GM19193 (cell line): Measurements from ENCODE around the gene MGAT5.

Source experiments
- POLR2A ChIP-seq: IDR thresholded peaks from 4 replicates; pipeline ENCODE4 v1.6.1; 2011; ENCODE audit not compliant: insufficient read depth, insufficient read length; ENCODE audit errors: extremely low read depth

The MGAT5 gene

DNA sequence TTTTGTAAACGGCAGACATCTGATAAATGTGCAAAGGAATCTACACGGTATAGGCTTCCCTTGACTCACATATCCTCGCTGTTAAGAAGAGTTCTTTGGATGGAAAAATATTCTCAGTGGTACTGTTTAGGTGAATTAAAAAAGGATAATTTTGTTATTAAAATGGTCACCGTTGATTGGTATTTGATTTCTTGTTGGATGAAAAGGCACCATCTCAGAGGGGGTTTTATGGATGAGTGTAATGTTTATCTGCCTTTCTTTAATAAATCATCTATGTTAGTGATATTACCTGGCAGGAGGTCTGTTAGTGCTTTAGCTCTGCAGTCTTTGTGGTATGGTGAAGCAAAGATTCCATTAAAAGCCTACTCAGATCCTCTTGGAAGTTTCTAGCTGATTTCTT, 92.3 kb downstream of the MGAT5 start:
- no peak for TF ChIP-seq POLR2A

DNA sequence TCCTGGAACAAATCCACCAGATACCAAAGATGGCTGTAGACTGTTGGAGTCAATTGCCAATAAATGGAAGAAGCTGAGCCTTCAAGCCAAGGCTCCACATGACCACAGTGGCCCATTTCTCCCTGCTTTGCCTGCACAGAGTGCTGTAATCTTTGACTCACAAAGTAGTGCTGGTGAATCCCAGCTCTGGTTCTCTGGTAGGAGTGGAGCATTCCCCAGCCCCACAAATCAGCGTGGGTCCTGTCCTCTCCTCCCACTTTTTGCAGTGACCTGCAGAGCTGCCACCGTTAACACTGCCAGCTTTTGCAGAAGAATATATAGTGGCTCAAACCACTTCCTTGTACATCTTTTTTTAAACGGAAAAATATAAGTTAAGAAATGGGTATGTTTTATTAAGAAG, 93.9 kb downstream of the MGAT5 start:
- TF ChIP-seq POLR2A, result no peak

DNA sequence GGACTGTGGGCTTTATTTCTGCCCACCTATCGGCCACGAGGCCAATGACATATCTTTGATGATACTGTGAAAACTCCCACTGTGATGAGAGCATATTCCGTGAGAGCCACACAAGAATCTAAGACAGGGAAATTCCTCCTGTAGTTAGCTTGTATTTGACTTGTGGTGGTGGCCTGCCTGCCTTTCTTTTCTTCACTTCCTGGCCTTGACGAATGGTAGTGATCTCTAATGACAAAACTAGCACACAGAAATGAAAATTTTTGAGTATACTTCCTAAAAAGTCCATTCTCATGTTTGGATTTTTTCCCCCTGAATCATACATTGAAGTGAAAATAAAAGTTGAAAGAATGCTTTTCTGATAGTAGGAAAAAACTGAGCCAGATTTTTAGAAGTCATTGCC, 94.4 kb downstream of the MGAT5 start:
- TF ChIP-seq POLR2A, result no peak

DNA sequence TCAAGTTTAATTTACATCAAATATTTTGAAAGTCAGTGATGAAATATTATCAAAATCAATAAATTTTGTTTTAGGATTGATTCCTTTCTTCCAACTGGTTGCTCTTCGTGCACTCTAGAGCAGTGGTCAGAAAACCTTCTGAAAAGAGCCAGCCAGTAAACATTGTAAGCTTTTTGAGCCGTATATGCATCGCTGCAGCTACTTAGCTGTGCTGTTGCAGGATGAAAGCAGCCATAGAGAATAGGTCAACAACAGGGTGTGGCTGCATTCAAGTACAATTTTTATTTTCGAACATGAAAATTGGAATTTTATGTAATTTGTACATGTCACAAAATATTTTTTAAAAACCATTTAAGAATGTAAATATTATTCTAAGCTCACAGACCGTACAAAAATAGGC, 94.9 kb downstream of the MGAT5 start:
- TF ChIP-seq POLR2A, result no peak

DNA sequence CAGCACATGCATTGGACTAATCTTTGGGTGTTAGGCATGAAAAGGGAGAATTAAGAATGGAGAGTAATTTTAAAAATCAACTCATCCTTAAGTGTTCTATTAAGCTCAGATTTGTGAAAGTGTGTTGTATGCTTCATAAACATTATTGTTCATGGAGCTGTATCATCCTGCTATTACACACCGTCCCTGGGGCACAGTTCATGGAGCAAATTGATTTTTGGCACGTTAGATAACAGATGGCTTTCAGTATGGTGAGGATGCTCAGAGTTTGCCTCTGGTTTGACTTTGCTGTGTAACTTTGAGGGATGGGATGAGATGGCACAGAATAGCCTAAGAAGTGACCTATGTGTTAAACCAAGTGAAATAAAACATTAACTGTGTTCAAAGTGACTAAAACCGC, 97.1 kb downstream of the MGAT5 start:
- no peak for TF ChIP-seq POLR2A

DNA sequence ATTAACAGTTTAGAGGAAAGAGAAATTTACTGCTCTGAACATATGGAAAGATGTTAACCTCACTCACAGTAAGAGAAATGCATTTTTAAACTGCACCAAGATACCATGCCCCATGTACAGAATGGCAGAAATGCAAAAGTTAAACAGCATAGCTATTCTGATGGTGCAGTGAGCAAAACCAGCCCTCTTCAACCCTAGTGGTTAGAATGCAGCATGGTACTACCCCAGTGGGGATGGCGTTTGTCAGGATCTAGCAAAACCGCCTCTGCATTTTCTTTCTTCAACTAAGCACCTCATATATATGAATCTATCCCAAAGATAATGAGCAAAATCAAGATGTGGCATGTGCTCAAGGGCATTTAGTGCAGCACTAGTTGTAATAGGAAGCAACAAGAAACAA, 98.0 kb downstream of the MGAT5 start:
- TF ChIP-seq POLR2A, result no peak

DNA sequence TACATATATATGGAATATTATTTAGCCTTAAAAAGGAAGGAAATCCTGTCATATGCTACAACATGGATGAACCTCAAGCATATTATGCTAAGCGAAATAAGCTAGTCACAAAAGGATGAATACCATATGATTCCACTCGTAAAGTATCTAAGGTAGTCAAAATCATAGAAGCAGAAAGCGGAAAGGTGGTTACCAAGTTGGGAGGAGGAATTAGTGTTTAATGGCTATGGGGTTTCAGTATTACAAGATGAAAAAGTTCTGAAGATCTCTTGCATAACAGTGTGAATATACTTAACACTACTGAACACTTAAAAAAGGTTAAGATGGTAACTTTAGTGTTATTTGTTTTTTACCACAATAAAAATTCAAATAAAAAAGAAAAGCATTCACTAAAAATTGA, 99.0 kb downstream of the MGAT5 start:
- no peak for TF ChIP-seq POLR2A

DNA sequence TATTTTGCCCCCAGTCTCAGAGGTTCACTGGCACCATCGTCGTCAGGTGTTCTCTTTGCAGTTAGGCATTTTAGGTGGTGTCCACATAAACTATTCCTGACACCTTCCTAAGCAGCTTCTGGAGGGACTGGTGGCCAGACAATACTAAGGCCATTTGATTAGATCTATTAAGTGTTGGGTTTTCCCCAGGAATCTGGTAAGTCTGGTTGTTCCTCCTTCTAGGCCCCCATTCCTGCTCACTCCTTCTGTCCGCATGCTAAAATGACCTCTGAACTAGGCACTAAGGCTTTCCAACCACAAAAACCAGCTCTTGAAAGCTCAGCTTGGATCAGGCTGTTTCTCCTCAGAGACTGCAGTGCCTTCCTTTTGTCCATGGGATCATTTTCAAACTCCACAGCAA, 100.7 kb downstream of the MGAT5 start:
- no peak for TF ChIP-seq POLR2A

DNA sequence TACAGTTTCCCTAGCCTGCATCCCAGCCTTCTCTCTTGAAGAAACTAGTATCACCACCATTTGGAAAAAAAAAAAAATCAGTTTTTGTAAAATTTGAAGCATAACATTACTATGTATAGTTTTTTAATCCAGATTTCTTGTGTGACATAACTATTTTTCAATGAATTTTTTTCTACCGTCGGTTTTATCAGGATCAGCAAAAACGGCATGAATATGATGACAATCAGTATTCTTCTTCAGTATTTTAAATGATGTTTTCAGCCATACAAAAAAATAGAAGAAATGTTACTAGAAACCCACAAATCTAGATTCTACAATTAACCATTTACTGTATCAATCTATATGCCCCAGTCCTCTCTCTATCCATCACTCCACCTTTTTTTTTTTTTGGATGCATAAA, 103.9 kb downstream of the MGAT5 start:
- TF ChIP-seq POLR2A, result no peak

DNA sequence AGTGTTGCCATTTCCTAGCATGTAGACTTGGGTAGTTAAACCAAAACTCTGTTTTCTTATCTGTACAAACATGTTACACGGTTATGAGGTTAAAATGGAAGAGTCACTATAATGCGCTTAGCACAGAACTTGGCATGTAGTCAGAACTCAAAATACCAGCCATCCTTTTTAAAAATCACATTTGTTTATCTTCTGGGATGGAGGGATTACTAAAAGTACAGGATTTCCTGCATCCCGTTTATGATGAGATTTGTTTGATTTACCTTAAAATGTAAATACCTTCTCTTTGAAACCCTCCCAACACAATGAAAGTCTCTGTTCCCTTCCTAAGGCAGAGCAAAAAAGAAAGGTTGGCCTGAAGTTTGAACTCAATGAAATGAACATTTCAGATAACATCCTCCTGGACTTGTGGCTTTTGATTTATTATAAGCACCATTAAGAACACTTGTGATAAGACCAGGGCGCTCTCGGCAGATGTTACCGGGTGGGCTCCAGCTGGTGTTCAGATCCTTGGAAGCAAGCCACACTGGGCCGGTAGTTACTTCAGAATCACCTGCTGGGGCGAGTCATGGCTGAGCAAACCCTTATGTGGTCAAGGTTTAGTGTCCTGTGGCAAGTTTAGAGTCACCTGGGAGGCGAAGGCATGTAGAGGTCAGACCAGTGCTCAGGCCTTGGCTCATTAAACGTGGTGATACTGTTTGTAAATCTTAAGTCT, 105.7 kb downstream of the MGAT5 start:
- TF ChIP-seq POLR2A, result no peak

DNA sequence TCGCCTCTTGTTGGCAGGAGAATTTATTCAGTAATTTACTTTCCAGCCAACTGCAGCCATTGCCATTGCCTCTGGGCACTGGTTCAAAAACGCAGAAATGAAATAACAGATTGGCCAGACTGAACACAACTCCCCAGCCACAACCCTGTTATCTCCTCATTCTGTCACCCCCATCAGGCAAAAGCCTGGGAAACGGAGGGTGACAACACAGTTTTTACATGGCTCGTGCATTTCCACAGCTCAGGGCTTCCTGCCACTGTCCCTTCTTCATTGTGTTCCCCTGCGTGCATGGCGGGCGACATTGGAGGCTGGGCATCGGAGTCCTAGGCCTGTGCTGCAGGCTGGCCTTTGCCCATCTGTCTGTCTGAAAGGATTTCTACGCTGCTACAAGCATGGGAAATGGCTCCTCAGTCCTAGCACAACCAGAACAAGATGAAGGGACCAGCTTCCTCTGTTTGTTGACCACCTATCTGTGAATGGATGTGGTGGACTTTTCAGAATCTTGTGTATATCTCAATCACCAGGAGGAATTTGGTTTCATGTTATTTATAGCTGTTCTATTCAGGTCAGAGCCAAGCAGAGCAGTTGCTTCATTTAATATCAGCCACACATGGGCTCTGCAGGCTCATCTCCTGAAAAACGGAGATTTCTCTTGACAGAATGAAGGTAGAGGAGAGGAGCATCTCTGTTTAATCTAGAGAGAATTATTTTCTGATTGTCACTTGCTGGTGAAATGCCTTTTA, 107.0 kb downstream of the MGAT5 start:
- no peak for TF ChIP-seq POLR2A

DNA sequence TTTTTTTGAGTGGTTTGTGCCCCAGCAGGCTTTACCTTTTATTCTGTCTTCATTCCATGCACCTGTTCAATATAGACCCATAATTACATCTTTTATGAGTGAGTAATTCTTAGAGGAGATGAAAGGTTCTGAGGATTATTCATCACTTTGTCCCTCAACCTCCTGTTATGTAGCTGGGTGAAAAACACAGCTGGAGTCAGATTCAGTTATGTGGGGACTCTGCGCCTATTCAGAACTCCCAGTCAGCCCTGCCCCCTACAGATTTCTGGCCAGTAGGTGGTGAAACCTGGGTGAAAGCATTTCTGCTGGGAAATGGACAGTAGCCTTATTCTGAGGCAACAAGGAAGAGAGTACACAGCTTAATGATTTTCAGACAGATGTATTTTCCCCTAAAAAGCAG, 107.8 kb downstream of the MGAT5 start:
- TF ChIP-seq POLR2A, result no peak

DNA sequence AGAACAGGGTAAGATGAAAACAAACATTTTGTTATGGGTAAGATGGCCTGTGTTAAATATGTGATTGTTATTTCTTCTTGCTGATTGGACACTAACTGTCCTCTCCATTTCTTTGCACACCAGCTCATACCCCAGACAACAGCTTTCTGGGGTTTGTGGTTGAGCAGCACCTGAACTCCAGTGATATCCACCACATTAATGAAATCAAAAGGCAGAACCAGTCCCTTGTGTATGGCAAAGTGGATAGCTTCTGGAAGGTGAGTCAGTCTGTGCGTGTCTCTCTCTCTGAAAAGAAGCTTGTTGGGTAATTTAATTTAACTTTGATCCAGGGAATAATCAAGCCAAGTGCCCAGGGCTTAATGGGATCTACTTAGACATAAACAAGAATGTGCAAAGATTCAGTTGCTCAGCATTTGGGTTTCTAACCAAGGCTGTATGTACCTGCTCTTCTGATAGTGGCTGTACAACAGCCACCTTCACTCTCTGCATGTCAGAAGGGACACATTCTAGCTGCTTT, 108.3 kb downstream of the MGAT5 start:
- TF ChIP-seq POLR2A, result no peak

DNA sequence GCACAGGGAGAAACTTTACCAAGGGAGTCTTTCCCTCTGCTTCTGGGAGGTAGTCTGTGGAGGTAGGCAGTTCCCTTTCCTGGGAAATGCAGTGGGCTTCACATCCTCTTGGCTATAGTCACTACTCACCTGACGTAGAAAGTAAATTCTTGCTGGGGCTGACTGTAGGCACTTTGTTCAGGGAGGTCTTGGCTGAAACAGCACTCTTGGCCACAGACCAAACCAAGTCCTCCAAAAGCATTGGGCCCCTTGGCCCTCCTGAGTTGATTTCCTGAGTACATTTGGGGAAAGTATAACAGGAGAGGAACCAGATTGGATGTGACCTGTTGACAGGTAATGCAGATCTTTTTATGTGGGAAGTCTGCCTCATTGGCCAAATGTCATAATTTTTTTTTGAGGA, 108.9 kb downstream of the MGAT5 start:
- no peak for TF ChIP-seq POLR2A

DNA sequence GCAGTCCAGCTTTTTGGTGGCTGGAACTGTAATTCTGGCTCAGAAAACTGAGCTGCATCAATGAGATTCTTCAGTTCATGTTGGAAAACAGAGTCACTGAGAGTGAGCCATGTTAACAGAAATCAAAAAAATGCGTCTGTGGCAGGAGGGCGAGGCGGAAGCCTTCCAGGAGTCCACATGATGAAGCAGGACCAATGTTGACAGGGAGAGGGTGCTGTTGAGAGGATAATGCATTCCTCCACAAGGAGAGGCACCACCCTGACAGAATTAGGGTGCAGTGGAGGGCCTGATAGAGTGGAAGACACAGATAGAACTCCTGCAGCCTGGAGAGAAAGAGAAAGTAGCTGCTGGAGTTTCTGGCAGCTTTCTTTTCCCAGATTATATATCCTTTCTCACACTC, 111.5 kb downstream of the MGAT5 start:
- TF ChIP-seq POLR2A, result no peak

DNA sequence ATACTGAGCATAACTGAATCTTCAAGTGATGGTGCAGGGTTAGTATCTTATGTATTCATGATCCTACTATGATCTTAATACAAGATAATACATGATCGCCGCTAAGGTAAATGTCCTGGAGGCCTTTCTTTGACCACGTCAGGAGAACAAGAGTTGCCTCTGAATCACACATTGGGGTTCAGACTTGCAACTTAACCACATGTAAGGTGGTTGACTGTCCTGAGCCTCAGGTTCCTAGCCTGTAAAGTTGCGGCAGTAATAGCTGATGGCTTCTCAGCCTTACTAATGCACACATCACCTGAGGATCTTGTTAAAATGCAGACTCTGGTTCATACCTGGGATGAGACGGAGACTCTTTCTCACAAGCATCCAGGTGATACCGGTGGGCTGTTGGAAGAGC, 112.5 kb downstream of the MGAT5 start:
- no peak for TF ChIP-seq POLR2A

DNA sequence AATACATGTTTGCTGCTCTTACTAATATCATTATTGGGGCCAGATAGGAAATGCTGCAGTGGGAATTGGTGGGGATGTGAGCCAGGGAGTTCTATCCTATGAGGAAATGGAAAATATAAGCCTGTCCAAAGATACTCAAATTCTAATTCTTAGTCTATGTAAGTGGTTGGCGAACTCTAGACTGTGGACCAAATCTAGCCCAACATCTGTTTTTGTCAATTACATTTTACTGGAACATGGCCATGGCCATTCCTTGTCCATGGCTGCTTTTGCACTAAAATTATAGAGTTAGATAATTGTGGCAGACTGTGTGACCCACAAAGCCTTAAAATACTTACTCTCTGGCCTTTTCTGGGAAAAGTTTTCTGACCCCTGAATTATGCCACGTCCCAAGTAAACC, 113.3 kb downstream of the MGAT5 start:
- TF ChIP-seq POLR2A, result no peak
